Stimulated activated CD4-positive, alpha-beta T cell treated with anti-CD3 and anti-CD28 coated beads, Interleukin-2, amount 100 ng/mL, for 24 hours (primary cell): ENCODE measurements around the gene PDE4D.

Source experiments
- DNase-seq, 2 donors: peaks; one replicate each; pipeline ENCODE4 v3.0.0-alpha.2; 2020

The PDE4D gene

DNA sequence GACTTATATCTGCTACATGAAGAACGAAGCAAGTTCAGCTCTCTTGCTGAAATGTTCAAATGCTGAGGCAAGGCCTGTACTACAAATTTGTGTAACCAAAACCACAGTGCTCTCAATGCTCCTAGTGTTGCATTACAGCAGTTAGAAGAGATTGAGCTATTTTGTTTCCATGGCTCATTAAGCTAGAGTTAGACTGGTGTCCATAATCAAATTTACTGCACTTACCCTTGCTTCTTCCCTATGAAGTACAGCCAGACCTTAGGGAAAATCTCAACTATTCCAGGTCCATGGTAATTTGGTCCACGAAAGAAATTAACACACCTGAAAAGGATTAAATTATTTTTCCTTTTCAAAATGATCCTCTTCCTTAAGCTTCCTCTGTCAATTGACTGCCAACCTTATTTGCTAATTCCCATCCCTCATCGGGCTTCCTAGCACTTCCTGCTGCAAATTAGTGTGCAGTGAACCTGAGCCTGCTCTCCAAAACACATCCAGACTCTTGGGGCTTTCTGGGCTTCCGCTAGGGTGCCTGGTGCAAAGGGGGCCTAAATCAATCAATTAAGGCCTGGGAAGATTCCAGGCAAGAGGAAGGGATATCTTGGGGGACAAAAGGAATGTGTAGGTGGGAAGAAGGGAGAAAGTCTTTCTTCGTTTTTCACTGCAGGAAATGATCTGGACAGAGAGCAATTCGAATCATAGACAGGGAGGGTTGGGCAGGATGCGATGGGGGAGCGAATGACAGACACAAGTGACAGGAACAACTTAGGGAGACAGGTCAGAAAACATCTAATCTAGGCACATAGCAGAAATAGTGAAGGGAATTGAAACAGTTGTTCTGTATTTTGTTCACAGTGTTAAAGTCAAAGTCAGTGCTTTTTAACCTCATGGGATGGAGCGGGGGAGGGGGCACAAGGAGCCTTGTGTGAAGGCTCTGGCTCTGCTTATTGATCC, 768.2 kb downstream of the PDE4D start:
- DNase-seq, result peak in 1 of 2 donors; percentile 33

DNA sequence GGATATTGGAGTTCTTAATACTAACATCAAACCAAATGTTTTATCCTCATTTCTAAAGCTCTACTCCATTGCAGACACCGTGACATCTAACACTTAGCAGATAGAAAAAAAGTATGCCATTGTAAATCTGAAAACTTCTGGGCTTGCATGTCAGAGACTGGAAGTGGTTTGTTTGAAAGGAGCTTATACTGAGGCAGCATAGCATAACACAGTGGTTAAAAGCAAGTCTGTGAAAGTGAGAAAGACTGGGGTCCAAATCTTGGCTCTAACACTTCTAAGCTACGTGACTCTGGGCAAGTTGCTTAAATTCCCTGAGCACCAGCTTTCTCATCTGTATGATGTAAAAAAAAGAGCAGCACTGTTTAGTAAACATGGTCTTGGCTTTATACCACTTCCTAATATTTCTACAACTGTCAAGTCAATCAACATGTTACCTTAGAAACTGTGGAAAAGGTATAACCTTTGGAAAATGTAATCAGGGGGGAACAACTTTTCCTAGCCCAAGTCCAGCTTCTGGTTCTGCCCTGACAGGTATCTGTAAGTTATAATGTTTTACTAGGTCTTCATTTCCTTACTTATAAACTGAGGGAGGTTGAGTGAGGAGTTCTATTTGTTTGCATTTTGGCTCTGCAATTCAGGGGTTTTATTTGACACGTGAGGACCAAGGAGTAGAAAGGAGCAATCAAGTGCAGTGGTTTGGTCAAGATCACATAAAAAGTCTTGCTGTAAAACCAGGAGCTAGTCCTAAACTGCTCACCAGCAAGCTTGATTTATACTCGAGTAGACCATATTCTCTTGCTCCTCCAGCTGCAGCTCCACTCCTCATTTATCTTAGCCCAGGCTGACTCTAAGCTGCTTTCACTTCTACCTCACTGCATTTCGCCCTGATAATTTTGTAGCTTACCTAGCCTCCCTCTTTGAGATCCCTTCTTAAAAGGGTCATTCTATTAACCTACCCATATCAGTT, 769.6 kb downstream of the PDE4D start:
- no peak for DNase-seq

DNA sequence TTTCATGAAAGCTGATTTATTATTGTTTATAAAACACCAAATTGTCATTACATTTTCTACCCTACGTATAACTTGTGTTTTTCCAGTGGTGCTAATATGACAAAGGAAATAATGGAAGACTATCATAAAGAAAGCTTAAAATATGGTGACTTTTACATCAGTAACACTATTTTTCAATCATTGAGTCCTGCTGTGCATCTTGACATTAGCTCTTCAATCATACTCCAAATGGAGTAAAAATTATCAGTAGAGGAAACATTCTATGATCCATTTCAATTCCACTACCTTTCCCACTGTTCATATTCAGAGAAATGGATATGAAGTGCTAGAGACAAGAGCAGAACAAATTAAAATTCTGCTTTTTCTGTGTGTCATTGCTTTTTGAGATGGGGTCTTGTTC, 774.0 kb downstream of the PDE4D start:
- no peak for DNase-seq

DNA sequence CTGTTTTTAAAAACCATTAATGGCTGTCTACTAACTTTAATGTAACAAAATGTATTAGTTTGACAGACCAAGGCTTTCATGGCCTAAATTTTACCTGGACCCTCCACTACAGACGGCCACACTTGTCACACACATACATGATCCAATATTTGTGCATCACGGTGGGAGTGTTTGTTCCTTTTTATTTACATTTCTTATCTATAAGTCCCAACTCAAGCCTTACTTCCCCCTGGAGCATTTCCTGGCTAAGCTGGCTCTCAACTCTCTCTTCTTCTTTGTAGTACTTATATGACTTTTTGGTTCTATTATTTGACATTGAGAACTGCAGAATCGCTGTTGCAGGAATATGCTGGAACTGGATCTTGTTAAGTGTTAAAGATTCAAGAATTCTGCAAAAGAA, 776.2 kb downstream of the PDE4D start:
- DNase-seq, result no peak

DNA sequence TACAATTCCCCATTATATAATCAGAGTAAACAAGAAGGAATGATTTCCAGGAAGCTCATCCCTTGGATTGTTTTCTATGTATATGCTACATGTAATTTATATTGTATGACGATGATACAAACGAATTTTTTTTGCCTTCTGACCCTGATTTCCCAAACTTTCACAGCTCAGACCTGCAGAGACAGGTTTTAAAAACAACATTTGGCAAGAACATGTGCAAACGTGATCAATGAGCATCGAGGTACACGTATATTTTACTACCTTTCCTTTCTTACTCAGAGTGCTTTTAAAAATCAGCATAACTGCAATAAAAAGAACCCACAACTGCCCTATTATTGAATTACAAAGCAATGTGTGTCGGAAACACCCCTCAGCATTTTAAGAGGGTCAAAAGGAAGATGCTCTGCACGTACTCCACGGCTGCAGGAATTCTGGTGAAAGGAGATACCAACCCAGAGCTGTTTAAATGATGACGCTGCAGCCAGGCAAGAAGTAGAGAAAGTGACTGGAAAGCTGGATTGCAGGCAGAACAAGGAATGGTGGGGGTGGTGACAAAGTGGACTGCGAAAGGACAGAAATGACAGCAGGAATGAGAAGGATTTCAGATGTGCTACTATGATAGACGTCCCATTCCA, 777.2 kb downstream of the PDE4D start:
- DNase-seq, result no peak

DNA sequence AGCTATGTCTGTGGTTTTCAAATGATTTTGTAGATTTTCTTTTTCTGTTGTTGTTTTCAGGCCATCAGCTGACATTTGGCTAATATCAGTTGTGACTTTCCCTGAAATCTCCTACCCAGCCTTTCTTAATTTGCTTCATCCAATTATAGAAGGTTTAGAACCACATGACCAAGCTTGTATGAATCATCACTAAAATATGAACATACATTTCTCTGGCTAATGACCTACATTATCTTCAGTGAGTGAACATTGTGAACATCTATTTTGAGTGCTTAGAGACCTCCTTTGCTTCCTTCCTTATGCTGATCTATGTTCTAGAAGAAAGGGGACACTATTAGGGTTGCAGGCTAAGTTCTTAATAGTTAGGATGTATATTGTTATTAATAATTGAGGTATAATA, 778.2 kb downstream of the PDE4D start:
- DNase-seq, result no peak

DNA sequence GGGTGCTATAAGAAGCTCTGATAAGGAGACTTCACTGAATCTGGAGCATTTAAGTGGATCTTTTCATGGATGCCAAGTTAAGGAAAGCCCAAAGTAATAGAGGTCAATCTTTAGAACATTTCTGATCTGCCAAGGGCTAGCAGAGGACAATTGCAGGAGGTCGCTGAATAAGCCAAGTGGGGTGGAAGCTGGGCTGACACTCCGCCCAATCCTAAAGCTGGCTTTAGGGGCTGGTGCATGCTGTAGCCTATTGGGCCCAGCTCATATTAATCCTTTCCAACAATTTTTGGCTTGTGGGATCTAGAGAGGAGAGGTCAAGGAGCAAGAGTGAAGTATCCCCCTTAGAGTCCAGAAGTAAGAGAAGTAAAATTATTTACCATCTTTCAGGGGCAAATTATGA, 784.1 kb downstream of the PDE4D start:
- DNase-seq, result no peak

DNA sequence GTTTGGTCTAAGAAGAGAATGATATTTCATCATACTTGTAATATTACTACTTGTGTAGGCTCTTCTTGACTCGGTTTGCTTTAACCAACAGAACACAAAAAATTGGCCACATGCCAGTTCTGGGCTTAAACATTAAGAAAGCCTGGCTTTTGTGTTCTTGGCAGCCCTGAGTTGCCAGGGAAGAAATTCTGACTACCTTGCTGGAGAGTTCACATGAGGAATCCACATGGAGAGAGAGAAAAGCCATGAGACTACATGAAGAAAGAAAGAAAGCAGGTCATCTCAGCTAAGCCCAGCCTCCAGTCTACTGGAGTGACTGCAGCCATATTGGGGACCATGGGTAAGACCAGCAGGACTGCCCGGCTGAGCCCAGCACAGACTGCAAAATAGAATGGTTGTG, 785.8 kb downstream of the PDE4D start:
- no peak for DNase-seq

DNA sequence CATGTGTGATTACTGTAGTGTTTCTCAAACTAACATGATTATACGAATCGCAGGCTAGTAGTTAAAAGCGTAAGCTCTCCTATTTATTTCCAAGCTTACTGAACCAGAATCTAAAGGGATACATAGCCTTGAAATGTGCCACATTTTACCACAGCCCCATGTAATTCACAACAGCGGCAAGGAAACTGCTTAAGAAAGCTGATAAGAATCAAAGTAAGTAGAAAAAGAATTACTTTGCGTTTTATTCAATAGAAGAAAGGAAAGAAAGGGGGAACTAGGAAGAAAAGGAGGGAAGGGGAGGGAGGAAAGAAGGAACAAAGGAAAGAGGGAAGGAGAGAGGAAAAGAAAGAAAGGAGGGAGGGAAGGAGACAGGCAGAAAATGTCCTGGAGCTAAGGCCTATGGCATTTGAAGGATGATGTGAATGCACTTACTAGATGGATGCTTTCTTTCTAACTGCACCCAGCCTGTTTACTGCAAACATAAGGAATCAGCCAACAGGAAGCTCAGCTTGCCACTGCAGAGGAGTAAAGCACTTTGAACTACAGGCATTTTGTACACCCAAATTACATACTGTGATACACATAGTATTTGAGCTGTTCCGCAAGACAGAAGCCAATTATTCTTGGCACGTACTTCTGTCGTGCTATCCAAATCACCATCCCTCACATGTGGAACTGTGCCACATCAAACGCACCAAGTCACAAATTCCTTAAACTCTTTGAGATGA, 789.0 kb downstream of the PDE4D start:
- no peak for DNase-seq

DNA sequence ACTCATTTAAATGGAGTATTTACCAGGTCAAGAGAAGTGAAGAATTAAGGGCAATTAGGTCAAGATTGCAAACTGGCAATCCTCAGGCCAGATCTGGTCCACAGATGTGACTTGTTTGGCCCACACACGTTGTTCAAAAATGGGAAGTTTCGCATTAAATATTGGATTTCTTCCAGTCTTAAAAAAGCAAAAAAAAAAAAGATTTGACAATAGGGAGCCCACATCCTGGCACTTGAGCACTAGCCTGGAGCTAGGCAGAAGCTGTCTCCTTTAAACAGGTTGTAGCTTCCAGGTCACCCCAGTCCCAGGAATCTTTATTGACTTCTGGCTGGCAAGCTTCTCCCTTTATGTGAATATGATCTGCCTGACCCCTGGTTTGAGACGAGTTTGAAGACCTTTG, 790.2 kb downstream of the PDE4D start:
- no peak for DNase-seq

DNA sequence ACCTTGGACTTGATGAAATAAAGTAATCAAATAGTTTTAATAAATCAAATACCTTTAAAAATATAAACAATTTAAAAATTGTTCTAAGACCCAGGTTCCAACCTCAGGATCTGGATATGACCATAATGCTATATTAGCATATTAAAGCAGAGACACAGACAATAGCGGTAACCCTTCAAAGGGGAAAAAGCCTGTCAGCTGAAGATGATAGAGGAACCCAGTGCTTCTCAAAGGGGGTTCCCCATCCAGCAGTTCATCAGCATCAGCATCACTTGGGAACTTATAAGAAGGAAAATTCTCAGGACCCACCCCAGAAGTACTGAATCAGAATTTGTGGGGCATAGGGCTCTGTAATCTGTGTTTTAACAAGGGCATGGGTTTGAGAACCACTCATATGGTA, 791.1 kb downstream of the PDE4D start:
- no peak for DNase-seq

DNA sequence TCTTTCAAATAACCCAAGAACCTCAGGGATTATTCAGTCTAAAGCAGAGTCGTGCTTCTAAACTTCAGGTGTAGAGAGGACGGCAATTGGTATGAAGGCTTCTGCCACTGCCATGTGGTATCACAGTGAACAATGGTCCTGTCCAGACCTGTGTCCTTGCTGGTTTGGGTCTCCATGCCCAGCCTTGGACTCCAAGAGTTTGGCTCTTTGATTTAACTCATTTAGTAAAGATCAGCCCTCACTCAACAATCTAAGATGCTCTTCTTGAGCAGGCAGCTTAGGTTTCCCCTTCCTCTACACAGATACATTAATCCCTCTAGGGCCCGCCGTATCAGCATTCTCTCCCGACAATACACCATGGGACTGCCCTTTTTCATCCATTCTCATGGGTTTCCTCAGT, 792.7 kb downstream of the PDE4D start:
- no peak for DNase-seq

DNA sequence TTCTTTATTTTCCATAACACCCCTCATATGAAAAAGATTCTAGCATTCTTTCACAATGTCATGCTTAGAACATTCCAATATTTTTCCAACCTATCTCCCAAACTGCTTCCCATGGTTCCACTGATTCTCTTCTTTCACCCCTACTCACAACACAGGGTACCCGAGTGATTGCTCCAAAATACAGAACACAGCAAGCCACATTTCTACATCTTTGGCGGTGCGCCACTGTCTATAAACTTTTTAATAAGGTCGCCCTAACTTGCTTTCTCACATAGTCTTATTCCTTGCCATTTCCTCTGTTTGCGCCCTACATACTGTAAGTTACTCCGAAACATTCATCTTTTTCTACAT, 793.6 kb downstream of the PDE4D start:
- no peak for DNase-seq

DNA sequence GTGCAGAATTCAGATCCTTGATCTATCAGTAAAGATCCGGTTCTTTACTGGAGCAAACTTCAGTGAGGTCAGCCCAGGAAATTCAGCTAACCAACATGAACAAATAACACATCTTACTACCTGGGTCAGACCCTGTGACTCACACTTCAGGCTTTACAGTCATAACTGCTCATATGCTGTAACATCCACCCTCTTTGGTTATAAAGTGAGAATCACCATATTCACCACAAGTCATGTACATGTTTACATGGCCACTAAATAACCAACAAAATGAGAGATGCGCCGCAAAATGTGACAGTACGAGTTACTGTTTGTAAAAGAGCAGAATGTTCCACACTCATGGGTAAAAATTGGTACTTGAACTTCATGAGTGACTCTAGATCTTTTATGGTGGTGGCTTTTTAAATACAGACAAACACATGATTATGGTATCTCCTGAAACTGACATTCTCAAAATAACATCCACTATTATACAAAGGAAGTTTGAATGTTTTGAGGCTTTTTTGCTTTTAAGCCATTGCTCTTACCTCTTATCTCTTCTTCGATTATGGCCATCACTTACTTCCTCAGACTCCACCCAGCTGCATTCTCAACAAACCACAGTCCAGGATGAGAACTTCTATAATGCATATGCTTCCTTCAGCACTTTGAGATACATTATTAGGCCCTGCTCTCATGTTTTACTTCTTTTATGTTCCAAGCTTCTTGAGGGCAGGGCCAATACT, 794.1 kb downstream of the PDE4D start:
- DNase-seq, result peak in 1 of 2 donors; percentile 28

DNA sequence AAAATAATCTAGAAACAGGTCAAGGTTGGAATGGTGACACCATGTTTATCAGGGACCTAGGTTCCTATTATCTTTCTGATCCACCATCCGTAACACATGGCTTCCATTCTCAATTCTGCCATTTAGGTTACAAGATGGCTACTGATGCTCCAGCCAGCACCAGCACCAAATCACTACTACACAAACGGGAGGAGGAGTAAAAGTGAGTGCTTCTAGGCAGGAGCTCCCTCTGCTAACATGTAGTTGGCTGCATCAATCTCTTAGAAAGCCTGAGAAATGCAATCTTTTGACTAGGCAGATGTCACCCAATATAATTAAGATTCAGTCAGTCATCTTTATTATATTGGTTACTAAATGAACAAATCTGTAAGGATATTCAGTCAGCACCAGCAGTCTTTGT, 794.8 kb downstream of the PDE4D start:
- no peak for DNase-seq

DNA sequence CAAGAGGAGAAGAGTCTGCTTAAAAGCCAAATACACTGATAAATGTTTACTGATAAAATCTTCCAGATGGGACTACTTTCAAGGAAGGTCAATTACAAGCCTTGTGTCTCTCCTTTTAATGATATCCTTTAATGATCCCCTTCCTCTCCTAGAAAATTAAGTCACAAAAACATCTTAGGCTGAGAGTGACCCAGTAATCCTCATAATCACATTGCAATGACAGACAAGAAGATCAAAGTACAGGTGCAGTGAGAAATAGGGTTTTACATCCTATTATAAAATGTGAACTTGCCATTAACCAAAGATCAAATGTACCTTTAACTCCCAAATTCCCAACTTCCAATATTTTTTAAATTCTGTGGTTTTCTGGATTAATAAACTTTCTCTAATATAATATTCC, 795.8 kb downstream of the PDE4D start:
- DNase-seq, result no peak

DNA sequence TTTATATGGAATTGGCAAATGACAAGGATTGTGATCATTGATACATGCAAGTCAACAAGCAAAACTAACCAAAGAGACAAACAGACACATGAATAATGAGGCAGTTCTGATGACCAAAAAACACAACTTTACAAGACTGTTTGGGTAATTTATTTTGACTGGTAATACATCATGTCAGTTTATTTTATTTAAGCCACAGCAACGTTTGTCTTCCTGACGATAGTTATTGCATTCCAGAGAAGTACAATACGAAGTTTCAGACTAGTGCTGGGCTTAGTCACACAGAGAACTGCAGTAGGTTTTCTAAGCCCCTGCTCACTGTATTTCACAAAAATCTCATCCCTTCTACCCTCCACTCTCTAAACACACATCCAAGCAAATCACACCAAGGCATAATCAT, 796.4 kb downstream of the PDE4D start:
- no peak for DNase-seq

DNA sequence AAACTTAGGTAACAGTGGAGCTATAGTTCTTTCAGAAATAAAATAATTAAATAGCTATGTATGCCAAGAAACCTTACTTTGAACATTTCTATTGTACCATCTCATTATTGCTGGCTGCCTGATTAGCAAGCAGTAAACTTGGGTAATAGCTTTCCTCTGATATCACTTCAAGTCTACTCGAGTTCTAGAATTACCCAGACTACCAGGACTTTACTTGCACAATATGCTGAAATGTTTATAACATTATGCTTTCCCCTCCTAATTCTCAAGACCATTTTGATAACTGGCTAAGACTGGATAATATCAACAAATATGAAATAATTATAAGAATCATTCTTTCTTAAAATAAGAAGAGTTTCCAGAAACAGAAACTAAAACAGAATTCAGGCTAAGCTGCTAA, 798.0 kb downstream of the PDE4D start:
- no peak for DNase-seq

DNA sequence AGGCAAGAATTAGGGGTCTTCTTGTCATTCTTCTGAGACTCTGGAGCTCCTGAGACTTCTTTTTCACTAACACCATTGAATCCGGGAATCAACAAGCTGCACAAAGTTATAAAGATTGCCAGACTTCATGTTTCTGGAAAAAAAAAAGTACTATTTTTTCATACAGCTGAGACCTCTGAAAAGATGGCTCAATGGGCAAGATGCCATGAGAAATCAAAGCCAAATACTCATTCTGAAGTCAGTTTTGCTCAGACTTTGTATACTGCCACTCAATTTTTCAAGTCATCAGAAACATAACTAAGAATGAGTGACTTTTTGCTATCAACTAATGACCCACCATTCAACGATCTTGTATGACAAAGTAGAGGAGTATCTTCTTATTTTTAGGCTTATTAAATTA, 798.7 kb downstream of the PDE4D start:
- DNase-seq, result no peak

DNA sequence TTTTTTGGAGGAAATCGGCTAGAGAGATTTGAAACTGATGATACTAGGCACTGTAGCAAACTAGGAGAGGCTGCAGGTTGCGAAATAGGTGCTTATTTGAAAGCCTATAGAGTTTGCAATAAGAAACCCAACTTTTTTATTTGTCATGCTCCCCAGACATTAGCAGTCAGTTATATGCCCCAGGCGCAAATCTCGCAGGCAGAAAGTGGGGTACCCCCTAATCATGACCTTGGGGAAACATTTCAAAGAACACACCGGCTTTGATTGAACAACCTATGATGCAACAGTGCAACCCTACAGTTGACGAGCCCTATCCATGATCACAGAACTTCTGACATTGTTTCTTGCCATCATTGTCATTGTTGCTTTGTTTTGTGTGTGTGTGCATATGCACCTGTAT, 800.2 kb downstream of the PDE4D start:
- no peak for DNase-seq

DNA sequence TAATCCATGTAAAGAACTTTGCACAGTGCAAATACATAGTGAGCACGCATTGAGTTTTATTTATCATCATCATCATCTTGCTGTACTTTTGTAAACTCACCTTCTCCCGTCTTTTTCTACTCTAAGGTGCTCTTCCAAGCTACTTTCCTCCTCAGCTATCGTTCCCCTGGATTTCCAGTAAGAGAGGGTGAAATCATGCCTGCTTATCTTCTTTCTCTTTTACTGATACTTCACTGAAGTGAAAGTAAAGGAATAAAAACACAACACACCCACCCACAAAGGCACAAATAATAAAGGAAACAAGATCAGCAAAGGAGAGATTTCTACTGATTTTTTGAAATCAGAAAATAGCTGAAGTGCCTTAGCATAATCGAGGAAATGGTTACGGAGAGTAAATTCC, 800.8 kb downstream of the PDE4D start:
- DNase-seq, result no peak

DNA sequence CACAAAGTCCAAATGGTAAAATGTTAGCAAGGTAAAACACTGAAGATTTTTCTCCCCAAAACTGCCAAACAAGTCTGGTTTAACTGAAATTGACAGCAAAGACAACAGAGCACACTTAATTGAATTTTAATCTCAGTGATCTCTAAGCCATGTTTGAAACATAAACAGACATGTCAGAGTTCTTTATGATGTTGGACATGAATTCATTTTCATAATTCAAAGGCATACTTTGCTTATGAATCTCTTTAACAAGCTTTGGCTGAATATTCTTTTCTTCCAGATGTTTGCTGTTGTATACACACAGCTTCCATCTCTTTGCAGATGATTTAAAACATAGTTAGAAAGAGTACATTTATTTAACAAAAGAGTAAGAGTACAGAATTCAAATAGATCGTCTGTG, 801.6 kb downstream of the PDE4D start:
- no peak for DNase-seq
